ENCODE measurements around the gene MUSTN1. TPM values are rescaled to one million over a fixed set of nuclear protein-coding genes. Genes with fewer than 3 reads are reported as not detected.

Gene MUSTN1
- total and polyA plus RNA-seq, 8 donors = 0.42 to 63.7 (median 0.55) TPM; not detected in 3

DNA sequence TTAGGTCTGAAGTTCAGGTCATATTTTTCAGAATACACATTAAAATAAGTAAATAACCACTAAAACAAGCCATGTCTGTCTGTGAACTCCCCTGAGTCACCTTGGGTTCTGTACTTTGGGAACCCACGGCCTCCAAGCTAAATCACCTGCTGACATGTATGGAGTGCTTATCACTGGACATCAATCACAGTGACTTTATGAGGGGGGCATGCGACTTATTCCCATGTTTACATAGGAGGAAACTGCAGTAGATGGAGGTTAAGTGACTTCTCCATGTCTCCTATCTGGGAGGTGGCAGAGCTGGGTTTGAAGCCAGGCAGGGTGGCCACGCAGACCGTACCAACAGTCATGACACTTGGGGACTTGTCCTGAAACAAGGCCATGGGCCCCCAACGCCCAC, 12.5 kb downstream of the MUSTN1 start:
- H3K36me3 ChIP-seq = peaks cover 0 to 12% (median 0%) of the 10 kb centered on the region in 3 donors
- intact Hi-C loops (cut with DNase I) = no loop called here
- peaks cover 0 to 3% (median 0%) of the 10 kb centered on the region in 3 donors for H3K4me1 ChIP-seq
- no peaks in the 10 kb centered on the region for H3K27me3 ChIP-seq
- FAIRE-seq (no peak), DNase-seq (no peak), ATAC-seq (no peak)
- no peak overlapping the region for H3K4me3 ChIP-seq
- H3K27ac ChIP-seq = no peak overlapping the region
- TF ChIP-seq, protein P1, sequence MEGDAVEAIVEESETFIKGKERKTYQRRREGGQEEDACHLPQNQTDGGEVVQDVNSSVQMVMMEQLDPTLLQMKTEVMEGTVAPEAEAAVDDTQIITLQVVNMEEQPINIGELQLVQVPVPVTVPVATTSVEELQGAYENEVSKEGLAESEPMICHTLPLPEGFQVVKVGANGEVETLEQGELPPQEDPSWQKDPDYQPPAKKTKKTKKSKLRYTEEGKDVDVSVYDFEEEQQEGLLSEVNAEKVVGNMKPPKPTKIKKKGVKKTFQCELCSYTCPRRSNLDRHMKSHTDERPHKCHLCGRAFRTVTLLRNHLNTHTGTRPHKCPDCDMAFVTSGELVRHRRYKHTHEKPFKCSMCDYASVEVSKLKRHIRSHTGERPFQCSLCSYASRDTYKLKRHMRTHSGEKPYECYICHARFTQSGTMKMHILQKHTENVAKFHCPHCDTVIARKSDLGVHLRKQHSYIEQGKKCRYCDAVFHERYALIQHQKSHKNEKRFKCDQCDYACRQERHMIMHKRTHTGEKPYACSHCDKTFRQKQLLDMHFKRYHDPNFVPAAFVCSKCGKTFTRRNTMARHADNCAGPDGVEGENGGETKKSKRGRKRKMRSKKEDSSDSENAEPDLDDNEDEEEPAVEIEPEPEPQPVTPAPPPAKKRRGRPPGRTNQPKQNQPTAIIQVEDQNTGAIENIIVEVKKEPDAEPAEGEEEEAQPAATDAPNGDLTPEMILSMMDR (IDR thresholded peaks at IDR 0.05) = no peak
- WGBS, 2 donors = 88% methylated on average over 5 of the region's 5 CpGs
- no peaks in the 10 kb centered on the region for H3K9me3 ChIP-seq

DNA sequence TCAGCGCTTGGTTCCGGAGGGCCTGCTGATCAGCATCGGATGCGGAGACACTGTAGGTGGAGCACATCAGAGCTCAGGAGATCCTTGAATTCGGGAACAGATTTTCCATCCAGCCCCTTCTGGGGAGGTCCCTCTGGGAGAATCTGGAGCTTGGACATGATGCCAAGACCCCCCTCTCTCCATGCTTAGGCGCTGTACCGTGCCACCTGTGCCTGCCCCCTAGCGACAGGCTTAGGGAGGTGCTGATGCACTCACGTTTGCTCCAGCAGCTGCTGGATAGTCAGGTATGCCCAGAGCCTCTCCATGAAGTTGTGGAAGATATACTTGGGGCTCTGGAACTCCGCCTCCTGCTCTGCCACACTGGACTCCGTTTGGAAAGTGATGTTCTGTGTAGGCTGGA, 14.1 kb downstream of the MUSTN1 start:
- Histone ChIP-seq H3K36me3 (peaks cover 0 to 12% (median 0%) of the 10 kb centered on the region in 3 donors), H3K4me3 (no peak overlapping the region), H3K27me3 (no peaks in the 10 kb centered on the region), H3K9me3 (no peaks in the 10 kb centered on the region), H3K4me1 (no peaks in the 10 kb centered on the region), H3K27ac (no peak overlapping the region)
- intact Hi-C loops (cut with DNase I) = no loop called here
- DNase-seq (no peak), FAIRE-seq (no peak), ATAC-seq (peak in 2 of 4 donors; percentile 52 to 59)
- WGBS, 2 donors = 65 to 68% methylated on average over 11 of the region's 11 CpGs
- TF ChIP-seq, protein P1 (IDR thresholded peaks at IDR 0.05) = peak in 3 of 4 donors; percentile 8 to 27 (median 11)

DNA sequence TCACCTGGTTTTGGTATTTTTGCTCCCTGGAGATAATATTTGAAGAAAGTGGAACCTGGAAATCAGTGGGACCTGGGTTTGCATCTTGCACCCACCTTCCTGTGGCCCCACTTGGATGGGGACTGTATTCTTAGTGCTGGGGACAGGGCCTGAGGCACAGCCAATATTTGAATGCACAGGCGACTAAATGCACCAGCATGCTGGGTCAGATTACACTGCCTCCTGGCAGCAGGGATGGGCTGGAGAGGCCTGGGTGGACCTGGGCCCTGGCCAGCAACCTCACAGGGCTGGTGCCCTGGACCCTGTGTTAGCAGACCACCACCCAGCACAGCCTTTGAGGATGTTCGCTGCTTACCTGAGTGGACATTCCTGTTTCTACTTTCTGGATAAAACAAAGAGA, 14.9 kb downstream of the MUSTN1 start:
- Histone ChIP-seq H3K27me3 (no peaks in the 10 kb centered on the region), H3K4me1 (no peaks in the 10 kb centered on the region), H3K36me3 (peaks cover 0 to 12% (median 0%) of the 10 kb centered on the region in 3 donors), H3K9me3 (no peaks in the 10 kb centered on the region), H3K27ac (no peak overlapping the region), H3K4me3 (no peak overlapping the region)
- TF ChIP-seq, protein P1 (IDR thresholded peaks at IDR 0.05) = no peak
- no peak for DNase-seq
- no peak for ATAC-seq
- intact Hi-C loops (cut with DNase I) = no loop called here
- 85 to 88% methylated on average over 2 of the region's 2 CpGs for WGBS, 2 donors
- FAIRE-seq = no peak

DNA sequence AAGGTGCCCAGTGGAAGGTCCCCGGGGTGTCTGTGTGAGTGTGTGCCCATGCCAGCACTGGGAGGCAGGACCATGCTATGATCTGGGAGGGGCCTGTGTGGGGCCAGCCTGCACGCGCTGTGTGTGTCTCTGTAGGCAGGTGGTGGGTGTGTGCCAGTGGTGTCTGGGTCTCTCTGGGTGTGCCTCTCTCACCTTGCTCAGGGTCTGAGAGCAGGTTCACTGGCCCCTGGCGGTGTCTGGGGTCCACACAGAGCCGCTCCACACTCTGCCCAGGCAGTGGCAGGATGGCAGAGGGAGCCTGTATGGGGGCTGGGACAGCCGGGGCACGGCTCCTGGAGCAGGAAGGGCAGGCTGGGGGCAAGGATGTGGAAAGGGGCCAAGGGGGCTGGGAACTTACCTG, 17.0 kb downstream of the MUSTN1 start:
- ATAC-seq (no peak), FAIRE-seq (no peak), DNase-seq (no peak)
- Histone ChIP-seq H3K27me3 (no peaks in the 10 kb centered on the region), H3K36me3 (peaks cover 0 to 2% (median 0%) of the 10 kb centered on the region in 3 donors), H3K4me1 (no peaks in the 10 kb centered on the region), H3K9me3 (no peaks in the 10 kb centered on the region), H3K27ac (no peak overlapping the region), H3K4me3 (no peak overlapping the region)
- intact Hi-C loops (cut with DNase I) = no loop called here
- WGBS, 2 donors = 94 to 95% methylated on average over 7 of the region's 7 CpGs
- TF ChIP-seq, protein P1 (IDR thresholded peaks at IDR 0.05) = no peak

DNA sequence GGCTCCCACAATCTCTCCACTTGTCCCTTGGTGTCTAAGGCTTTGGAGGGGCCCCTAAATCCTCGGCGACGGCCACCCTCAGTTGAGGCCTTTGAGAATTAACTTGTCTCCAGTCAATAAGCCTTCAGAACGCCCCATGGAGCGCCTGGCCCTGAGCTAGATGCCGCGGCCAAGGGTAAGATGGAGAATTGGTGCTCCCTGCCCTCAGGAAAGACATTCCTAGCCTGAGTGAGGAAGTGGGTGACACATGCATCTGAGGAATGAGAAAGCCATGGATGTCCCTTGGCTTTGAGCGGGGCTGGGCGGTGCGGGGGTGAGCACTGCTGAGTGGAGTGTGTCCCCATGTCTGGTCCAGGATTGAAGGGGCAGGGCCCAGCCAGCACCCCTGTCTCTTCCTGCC, 17.6 kb downstream of the MUSTN1 start:
- H3K27me3 ChIP-seq = no peaks in the 10 kb centered on the region
- no peak for FAIRE-seq

More for the DNA sequence above, 17.6 kb downstream of the MUSTN1 start:
- H3K27ac ChIP-seq = no peak overlapping the region
- H3K36me3 ChIP-seq = no peaks in the 10 kb centered on the region
- TF ChIP-seq, protein P1 (IDR thresholded peaks at IDR 0.05) = no peak
- H3K4me3 ChIP-seq = no peak overlapping the region
- no peaks in the 10 kb centered on the region for H3K9me3 ChIP-seq
- H3K4me1 ChIP-seq = no peaks in the 10 kb centered on the region
- intact Hi-C loops (cut with DNase I) = no loop called here
- ATAC-seq (no peak), DNase-seq (no peak)
- 92 to 95% methylated on average over 10 of the region's 10 CpGs for WGBS, 2 donors
